Eye (tissue), 1 donor: ENCODE measurements around the gene VTCN1.
"Not testable (repeated sequence)": the region's sequence is repeated elsewhere in the genome, so short reads cannot be mapped to it uniquely, and the experiment has no call there.

Experiments
- DNase-seq: peaks from one replicate; pipeline ENCODE4 v3.0.0-alpha.2; 2015

Gene VTCN1

GRCh38 chr1:117121589-117122329, 89.0 kb downstream of the VTCN1 start, which contains the start of gene TRIM45:
Gene TRIM45, minus strand, starts transcription at chr1:117121749. Its CDS starts 548 bp downstream, at chr1:117121201.
- DNase-seq: peak; percentile 99

- DNase-seq: no peak
Observed at GRCh38 chr1:117120774-117121588, 89.7 kb downstream of the VTCN1 start.

GRCh38 chr1:117119144-117119543, 91.6 kb downstream of the VTCN1 start:
- DNase-seq: not testable (repeated sequence)

- no peak for DNase-seq
Observed at GRCh38 chr1:117118137-117118536, 92.6 kb downstream of the VTCN1 start.

- no peak for DNase-seq
Observed at GRCh38 chr1:117117697-117118096, 93.0 kb downstream of the VTCN1 start.

GRCh38 chr1:117116784-117117130, 94.0 kb downstream of the VTCN1 start:
- DNase-seq: no peak

- no peak for DNase-seq
Observed at GRCh38 chr1:117116090-117116783, 94.5 kb downstream of the VTCN1 start.

- DNase-seq: no peak
Observed at GRCh38 chr1:117114877-117115276, 95.8 kb downstream of the VTCN1 start.

GRCh38 chr1:117113199-117113598, 97.5 kb downstream of the VTCN1 start:
- DNase-seq: no peak

- no peak for DNase-seq
Observed at GRCh38 chr1:117112047-117112717, 98.5 kb downstream of the VTCN1 start.

- no peak for DNase-seq
Observed at GRCh38 chr1:117110774-117111173, 100.0 kb downstream of the VTCN1 start.

- no peak for DNase-seq
Observed at GRCh38 chr1:117107364-117107763, 103.4 kb downstream of the VTCN1 start.

- peak; percentile 29 for DNase-seq
Observed at GRCh38 chr1:117106478-117106877, 104.2 kb downstream of the VTCN1 start.

GRCh38 chr1:117105722-117106121, 105.0 kb downstream of the VTCN1 start:
- DNase-seq: no peak

GRCh38 chr1:117104986-117105385, 105.7 kb downstream of the VTCN1 start:
- DNase-seq: no peak

- DNase-seq: not testable (repeated sequence)
Observed at GRCh38 chr1:117101858-117102257, 108.9 kb downstream of the VTCN1 start.

GRCh38 chr1:117101334-117101733, 109.4 kb downstream of the VTCN1 start:
- no peak for DNase-seq

GRCh38 chr1:117098287-117098890, 112.3 kb downstream of the VTCN1 start:
- DNase-seq: no peak

GRCh38 chr1:117097443-117097842, 113.3 kb downstream of the VTCN1 start:
- no peak for DNase-seq

- no peak for DNase-seq
Observed at GRCh38 chr1:117096951-117097408, 113.7 kb downstream of the VTCN1 start.

- no peak for DNase-seq
Observed at GRCh38 chr1:117094841-117095604, 115.7 kb downstream of the VTCN1 start.
